DMS153 treated with DMSO at 0.1 percent for 48 hours (cell line): ENCODE data around the gene CNIH2.
"Not testable (repeated sequence)": the region's sequence is repeated elsewhere in the genome, so short reads cannot be mapped to it uniquely, and the experiment has no call there.

ENCODE experiments used
- DNase-seq: peaks from one replicate; lab custom pipeline; 2025; ENCODE audit not compliant: unreplicated experiment; lab: John Stamatoyannopoulos, UW

CNIH2 gene

DNA sequence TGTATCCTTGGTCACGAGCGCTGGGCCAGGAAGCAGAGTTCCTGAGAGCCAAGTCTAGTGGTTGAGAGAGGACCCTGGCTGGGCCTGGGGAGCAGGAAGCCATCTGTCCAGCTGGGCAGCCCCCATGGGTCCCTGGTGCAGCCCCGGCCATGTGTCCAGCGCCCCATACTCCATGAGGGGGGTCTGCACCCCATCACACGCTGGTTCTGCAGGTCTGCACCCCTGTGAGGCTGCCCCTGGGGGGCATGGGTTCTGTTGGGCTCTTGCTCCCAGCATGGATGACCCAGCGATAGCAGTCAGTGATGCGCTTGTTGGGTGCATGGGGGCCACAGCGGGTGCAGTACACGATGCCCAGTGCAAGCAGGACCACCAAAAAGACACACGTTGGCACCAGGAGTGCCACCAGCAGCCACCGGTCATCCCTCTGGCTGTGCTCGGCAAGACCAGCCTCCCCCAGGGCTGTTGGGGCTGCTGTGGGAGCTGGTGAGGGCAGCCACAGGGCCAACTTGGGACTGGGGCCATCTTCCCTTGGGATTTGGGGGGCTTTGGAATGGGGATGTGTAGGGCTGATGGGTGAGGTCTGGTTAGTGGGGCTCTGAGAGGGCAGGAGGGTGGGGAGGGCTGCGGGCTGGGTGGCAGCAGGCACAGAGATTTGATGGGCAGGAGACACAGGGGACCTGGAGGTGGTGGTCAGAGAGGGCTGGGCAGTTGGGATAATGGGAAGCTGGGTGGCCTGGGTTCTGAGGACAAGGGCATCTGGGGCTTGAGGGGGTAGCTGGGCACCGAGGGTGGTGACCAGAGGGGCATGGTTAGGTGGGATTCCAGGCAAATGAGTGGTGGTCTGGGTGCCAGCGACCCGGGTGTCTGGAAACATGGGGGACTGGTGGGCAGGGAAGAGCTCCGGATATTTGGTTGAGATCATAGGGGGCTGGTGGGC, 36.9 kb downstream of the CNIH2 start:
- DNase-seq: no peak

DNA sequence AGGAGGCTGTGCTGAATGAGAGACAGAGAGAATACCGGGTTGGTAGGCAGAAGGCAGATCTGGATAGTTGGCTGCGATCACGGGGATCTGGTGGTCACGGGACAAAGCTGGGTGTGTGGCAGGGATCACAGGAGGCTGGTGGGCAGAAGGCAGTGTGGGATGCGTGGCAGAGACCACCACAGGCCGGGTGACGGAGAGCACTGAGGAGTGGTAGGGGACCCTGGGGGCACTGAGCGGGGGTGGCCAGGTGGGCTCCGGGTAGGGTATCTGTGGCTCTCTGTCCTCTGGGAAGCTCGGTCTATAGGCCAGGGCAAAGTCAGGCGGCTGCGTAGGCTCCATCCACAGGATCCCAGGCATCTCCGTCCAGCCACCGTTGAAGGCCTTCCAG, 37.5 kb downstream of the CNIH2 start:
- DNase-seq: no peak

DNA sequence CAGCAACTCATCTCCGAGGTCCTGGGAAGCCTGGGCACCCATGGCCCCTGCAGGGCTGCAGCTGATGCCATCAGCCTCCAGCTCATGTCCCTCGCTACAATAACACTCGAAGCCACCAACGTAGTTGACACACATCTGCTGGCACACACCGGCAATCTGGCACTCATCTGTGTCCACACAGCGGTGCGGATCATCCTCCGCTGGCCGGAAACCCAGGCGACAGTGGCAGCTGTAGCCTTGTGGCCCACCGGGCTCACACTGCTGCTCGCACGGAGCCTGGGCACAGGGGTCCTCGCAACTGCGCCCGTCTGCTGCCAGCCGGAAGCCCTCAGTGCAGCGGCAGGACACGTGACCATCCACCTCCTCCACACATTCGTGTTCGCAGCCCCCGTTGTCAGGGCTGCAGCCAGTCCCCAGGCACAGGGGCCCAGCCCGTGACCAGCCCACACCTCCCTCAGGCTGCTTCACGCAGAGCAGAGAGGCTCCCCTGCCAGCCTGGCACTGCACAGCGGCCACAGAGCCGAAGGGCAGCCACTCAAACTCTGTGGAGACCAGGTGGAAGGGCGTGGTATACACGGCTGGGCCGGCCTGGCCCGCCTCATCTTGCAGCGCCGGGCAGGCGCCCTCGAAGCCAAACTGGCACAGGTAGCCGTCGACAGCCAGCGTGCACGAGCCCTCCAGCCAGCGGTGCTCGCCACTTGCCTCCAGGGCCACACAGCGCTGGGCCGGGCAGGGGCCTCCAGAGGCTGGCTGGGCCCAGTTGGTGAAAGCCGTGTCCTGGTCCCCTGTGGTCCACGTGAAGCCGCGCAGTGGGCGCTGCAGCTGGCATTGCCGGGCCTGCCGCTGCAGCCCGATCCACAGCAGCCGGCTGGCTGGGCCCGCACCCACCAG, 38.2 kb downstream of the CNIH2 start:
- no peak for DNase-seq

DNA sequence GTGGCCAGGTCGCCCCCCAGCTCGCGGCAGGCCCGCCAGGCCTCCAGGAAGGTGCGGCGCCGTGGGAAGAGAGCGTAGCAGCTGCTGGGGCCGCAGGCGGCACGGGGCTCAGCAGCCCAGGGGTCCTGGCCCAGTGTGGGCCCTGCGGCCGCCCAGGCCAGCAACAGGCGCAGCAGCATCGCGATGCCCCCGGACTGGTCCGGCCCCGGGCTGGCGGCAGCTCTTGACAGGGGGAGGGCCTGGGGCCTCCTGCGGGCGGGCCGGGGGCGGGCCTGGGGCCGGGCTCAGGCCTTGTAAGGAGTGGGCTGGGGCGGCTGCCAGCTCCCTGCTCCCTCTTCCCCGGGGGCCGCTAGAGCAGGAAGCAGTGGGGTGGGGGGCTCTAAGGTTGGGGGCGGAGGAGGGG, 38.9 kb downstream of the CNIH2 start, which contains the start of gene CD248:
TSS of gene CD248 (minus strand) at position 196 of the 403 bp plus-strand sequence. CDS start at position 179, 17 bp downstream.
- no peak for DNase-seq

DNA sequence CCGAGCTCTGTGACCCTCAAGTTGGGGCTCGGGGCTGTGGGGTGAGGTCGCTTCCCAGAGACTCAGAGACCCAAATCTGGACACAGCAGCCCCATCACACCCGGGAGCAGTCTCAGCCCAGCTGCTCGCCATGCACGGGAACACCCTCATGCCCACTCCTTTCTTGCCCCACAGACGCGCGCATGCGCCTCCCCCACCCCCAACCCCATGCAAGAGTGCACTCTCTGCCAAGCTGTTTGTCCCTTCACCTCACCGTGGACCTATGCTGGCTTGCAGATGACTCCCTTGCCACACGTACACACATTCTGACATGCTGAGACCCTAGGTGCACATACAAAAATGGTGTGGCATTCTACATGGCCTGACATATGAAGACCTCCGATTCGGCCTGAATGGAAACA, 39.3 kb downstream of the CNIH2 start:
- no peak for DNase-seq

DNA sequence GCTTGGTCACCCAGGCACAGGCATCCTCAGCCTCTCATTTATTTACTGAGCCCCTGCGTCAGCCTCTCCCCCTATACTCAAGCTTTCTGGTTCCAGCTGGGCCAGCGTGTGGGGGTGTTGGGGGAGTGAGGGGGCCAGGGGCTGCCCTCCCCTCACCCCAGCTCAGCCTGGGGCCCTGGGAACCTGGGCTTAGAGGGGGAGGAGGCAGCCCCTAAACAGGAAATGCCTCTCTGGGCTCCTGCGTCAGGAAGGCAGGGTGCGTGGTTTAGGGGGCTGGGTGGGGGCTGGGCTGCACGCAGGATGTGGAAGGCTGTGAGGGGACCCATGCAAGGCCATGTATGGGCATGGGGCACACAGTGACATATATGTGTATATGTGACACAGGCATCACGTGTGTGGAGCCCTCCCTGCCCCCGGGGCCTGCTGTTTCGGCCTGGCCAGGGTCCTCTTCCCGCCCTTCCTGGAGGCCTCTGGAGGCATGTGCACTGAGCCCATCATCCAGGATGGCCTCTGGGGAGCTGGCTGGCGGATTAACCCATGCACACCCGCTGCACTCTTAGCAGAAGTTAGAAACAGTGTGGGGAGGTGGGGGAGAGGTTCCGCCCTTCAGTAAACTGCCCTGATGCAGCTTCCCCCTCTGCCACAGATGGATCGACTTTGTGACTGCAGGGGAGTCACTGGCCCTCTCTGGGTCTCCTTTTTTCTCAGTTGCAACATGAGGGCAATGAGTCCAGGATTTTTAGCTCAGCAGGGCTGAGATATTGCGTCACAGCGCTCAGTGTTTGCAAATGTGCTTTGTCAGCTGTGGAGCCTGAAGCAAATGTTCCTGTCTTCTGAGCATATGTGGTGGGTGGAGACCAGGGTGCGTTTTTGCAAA, 40.0 kb downstream of the CNIH2 start:
- no peak for DNase-seq

DNA sequence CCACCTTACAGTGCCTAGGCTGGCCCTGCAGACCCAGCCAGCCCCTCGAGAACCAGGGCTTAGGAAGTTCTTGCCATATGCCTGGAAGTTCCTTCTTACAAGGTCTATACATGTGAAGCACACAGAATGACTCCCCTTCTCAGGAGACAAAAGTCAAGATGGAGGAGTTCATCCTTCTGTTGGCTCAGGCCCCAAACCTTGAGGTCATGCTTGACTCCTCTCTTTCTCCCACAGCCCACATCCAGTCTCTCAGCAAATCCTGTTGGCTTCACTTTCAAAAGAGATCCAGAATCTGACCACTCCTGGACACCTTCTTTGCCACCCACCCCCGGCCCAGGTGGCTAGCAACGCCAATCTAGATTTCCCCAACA, 40.6 kb downstream of the CNIH2 start:
- no peak for DNase-seq

DNA sequence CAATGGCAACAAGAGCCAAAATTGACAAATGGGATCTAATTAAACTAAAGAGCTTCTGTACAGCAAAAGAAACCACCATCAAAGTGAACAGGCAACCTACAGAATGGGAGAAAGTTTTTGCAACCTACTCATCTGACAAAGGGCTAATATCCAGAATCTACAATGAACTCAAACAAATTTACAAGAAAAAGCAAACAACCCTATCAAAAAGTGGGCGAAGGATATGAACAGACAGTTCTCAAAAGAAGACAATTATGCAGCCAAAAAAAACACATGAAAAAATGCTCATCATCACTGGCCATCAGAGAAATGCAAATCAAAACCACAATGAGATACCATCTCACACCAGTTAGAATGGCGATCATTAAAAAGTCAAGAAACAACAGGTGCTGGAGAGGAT, 42.3 kb downstream of the CNIH2 start:
- DNase-seq: not testable (repeated sequence)

DNA sequence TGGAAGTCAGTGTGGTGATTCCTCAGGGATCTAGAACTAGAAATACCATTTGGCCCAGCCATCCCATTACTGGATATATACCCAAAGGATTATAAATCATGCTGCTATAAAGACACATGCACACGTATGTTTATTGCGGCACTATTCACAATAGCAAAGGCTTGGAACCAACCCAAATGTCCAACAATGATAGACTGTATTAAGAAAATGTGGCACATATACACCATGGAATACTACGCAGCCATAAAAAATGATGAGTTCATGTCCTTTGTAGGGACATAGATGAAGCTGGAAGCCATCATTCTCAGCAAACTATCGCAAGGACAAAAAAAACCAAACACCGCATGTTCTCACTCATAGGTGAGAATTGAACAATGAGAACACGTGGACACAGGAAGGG, 42.8 kb downstream of the CNIH2 start:
- not testable (repeated sequence) for DNase-seq

DNA sequence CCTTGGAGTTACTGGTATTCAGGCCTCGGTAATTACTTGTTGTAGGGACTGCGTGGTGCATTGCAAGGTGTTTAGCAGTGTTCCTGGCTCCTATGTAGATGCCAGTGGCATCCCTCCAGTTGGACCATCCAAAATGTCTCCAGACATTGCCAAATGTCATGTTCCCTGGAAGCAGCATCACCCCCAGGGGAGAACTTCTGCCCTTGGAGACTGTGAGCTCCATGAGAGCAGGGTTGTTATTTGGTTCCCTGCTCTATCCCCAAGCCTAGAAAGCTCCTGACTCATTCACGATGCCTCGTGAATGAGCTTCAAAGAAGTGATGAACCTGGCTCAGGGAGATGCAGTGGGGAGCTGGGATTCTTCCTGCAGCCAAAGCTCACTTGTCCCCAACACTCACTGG, 43.6 kb downstream of the CNIH2 start:
- no peak for DNase-seq

DNA sequence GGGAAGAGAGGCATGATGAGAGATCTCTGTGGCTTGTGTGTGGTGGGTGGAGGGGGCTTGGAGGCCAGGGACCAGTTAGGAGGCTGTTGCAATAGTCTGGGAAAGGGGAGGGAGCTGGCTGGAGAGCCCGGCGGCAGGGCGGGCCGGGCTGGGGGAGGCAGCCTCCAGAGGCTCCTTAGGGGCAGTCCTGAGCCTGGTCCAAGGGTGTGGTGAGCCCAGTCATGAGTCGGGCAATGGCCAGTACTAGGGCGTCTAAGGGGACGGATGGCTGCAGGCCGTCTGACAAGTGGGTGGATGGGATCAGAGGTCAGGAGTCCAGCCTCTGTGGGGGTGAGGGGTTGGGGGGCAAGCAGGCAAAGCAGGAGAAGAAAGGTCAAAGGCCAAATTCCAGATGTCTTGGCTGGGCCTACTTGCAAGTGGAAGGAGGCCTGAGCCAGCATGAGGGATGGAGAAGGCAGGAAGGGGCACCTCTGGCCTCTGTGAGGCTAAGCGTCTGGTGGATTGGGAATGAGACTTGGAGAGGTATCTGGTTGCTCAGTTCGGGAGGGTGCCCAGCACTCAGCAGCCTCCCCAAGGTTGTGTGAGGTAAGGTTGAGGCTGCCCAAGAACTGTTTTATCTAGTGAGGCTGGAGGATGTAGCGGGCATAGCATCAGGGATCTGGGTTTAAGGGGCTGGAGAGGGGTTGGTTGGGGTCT, 44.9 kb downstream of the CNIH2 start:
- no peak for DNase-seq

DNA sequence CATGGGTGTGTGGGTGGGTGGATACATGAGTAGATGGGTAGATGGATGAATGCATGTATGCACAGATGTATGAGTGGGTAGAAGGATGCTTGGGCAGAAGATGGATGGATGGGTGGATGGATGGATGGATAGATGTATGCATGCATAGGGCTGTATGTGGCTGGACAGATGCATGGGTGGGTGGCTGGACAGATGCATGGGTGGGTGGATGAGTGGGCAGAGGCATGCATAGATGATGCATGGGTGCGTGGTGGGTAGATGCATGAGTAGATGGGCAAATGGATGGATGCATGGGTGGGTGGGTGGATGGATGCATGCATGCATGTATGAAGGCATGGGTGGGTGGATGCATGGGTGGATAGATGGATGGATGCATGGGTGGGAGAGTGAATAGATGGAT, 45.7 kb downstream of the CNIH2 start:
- DNase-seq: no peak

DNA sequence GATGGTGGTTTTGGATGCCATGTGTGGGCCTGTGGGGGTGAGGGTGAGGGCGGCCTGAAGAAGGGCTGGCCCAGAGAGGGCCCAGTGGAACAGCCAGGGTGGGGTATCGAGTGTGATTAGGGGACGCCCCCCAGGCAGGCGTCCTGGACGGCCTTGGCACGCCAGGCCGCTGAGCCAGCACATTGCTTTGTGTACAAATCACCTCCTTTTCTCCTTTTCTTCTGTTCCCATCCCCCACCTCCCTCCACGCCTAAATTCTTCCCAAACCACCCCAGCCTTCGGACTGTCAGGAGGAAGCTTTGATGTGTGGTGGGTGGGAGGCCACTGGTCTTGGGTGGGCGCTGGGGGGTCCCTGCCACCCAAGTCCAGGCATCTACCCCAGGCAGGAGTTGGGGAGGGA, 46.7 kb downstream of the CNIH2 start:
- no peak for DNase-seq

DNA sequence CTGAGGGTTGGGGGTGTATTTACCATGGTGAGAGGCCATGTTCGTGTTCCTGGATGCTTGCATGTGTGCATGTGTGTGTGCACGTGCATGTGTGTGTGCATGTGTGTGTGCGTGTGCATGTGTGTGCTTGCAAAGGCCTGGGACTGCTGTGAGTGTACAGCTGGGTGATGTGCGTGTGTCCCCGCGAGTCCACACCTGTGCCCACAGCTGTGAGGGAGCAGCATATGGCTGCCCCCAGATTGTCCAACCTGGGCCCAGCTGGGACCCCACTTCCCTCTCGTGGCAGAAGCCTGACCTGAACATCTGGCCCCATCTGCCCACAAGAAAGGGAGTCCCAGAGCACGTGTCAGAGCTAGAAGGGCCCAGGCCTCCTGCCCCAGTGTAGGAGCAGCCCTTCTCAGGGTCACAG, 47.3 kb downstream of the CNIH2 start:
- DNase-seq: no peak

DNA sequence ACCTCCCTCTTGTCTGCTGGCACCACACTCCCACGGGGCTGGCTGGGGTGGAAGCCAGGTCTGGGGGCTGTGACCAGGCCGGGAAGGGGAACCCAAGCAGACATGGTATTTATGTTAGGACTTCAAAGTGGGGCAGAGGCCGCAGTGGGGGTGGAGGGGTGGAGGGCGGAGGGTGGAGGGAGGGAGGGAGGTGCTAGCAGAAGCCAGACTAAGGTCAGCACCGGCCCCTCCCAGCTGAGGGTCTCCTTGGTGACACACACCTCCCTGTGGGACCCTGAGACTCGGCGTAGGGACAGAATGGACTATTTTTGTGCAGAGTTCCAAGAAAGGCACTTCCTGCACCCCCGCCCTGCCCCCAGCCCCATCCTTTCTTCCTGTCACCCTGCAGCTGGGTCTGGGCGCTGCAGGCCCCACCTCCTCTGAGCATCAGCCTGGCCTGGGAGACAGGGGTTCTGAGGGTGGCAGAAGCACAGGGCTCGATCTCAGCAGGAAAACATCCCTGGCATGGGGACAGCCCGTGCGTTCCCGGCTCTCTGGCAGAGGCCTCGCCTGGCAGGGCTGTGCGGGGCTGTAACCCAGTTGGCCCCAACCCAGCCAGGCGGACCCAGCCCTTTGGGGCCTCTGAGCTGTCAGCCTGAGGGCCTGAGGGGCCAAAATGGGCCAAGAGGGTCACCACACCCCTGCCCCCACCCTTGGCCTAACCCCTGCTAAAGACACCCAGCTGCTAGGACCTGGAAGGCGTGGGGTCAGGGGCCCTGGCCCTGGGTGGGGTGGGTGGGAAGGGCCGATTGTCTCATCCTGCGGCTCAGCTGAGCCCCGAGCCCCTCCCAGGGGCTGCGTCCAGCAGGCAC, 48.5 kb downstream of the CNIH2 start:
- DNase-seq: no peak

DNA sequence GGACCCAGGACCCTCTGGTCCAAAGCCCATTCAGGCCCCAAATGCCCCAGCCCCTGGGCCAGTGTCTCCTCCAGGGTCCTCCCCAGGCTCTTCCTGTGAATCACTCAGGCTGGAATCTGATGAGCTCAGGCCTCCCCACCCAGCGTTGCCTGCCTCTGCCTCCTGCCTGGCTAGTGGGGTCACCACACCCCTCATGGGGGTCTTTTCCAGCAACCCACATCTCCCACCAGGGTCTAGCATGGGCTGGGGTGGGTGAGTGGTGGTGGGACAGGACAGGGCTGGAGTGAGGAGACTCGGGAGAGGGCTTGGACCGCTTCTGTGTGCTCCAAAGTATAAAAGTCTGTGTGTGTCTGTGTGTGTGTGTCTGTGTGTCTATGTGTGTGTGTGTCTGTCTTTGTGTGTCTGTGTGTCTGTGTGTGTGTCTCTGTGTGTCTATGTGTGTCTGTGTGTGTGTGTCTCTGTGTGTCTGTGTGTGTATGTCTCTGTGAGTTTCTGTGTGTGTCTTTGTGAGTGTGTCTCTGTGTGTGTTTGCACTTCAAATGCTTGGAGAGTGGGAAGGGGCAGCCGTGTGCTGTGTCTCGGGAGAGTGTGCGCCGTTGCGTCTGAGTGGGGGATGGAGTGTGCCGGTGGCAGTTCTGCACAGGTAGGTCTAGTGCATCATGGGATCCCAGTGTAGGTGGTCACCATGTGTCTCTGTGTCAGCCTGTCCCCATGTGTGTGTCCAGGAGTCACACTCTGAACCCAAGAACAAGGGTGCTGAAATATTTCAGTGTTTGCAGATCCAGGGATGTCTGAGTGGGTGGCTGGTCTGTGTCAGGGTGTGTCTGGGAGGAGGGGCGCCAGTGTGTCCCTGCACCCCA, 49.4 kb downstream of the CNIH2 start:
- no peak for DNase-seq

DNA sequence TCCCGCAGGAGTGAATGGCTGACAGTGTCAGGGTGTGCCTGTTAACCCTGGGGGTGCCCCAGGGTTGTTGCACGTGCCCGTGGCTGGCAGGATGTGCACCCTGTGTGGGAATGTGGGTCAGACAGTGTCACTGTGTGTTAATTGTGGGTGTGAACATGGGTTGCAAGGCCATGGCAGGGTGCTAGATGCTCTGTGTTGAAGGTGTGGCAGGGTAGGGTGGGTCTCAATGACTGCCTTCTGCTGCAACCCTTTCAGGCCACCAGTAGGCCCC, 50.0 kb downstream of the CNIH2 start:
- no peak for DNase-seq

DNA sequence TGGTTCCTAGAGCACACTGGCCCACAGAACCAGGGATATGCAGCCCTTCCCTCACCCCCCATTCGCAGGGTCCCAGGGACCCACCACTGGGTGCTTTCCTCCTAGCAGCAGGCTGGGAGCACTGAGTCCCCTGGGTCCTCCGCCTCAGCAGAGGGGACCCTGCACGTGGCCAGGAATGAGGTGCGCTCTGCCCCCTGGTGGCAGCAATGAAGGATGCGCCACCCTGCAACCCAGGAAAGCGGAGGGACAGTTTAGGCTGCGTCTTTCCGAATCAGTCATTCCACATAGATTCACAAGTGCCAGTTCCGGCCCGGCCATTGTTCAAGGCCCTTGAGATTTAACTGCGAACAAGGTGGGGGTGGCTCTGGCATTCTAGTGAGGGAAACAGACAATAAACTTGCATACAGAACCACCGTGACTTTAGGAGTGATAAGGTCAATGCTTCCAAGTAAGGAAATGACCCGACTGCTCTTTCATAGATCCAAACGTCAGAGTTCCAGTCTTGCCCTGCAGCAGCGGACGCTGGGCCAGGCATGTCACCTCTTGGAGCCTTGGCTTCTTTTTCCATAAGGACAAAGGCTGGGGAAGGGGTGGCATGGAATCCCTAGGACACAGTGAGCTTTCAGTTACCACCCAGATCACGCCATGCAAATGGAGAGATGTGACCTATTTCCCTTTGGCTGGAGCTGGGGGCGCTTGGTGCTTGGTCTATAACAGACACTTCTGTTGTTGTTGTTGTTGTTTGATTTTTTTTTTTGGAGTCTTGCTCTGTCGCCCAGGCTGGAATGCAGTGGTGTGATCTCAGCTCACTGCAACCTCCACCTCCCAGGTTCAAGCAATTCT, 50.5 kb downstream of the CNIH2 start:
- DNase-seq: peak; percentile 71
